Measurements from ENCODE around the gene ATP1B1. TPM values are rescaled to one million over a fixed set of nuclear protein-coding genes. Genes with fewer than 3 reads are reported as not detected.

The ATP1B1 gene
- total RNA-seq, 2 experiments from 2014 or later, result 12.2 to 13.3 TPM

GRCh38 chr1:169103002-169103401 lies 3.5 kb upstream of the ATP1B1 start:
- POLR2A ChIA-PET, result interaction anchor here (0.6 kb wide), 1 partner anchor 927 kb away, joined by 3 read pairs; no protein-coding TSS in a partner anchor
- peaks cover 2% of the 10 kb centered on the region for H3K36me3 Mint-ChIP-seq
- ATAC-seq (ENCODE audit: low read depth) (no peak), DNase-seq (no peak)
- H3K9me3 Mint-ChIP-seq, result no peaks in the 10 kb centered on the region
- no peak overlapping the region for H3K27ac Mint-ChIP-seq
- H3K4me3 Mint-ChIP-seq, result no peak overlapping the region
- no peaks in the 10 kb centered on the region for H3K27me3 Mint-ChIP-seq
- peaks cover 11% of the 10 kb centered on the region for H3K4me1 Mint-ChIP-seq

DNA sequence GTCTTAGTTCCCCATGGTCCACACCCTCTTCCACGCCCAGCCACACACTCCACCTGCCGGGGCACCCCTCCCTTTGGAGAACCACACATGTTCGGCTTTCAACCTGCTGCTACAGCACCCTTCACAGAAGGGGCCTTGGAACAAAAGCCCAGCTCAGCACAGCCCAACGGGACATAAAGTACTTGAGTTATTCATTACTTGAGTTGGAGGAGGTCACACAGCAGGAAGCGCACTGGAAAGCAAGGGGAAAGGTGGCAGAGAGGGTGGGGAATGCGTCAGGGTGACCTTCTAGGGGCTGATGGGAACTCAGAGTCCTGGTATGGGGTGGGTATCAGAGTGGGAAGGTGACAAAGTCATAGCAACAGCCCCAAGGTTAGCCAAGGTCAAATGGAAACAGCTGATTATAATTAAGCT lies 3.0 kb upstream of the ATP1B1 start:
- DNase-seq (no peak), ATAC-seq (ENCODE audit: low read depth) (no peak)
- peaks cover 2% of the 10 kb centered on the region for H3K36me3 Mint-ChIP-seq
- peaks cover 15% of the 10 kb centered on the region for H3K4me1 Mint-ChIP-seq
- H3K27ac Mint-ChIP-seq, result no peak overlapping the region
- H3K4me3 Mint-ChIP-seq, result no peak overlapping the region
- POLR2A ChIA-PET, result interaction anchor here (0.6 kb wide), 1 partner anchor 927 kb away, joined by 3 read pairs; no protein-coding TSS in a partner anchor
- no peaks in the 10 kb centered on the region for H3K9me3 Mint-ChIP-seq
- H3K27me3 Mint-ChIP-seq, result no peaks in the 10 kb centered on the region

DNA sequence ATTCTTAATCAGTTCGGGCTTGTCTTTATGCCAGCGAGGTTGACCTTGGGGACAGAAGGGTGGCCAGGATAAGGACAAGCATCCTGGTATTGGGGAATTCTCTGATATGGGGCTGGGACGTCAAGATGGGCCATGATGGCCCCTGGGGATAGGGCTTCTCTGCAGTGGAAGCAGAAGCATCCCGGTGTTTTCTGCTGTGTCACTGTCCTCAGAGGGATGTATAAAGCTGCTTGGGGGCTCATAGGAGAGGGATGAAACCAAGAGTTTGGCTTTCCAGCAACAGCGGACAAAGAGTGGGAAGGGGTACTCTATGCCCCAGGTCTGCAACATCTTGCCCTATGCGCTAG lies 1.4 kb upstream of the ATP1B1 start:
- Mint-ChIP-seq H3K9me3 (no peaks in the 10 kb centered on the region), H3K4me1 (peaks cover 29% of the 10 kb centered on the region), H3K4me3 (peak overlapping the region; percentile 73), H3K36me3 (peaks cover 2% of the 10 kb centered on the region), H3K27me3 (no peaks in the 10 kb centered on the region), H3K27ac (no peak overlapping the region)
- DNase-seq (no peak), ATAC-seq (ENCODE audit: low read depth) (no peak)
- POLR2A ChIA-PET, result no interaction called here

- H3K27me3 Mint-ChIP-seq, result no peaks in the 10 kb centered on the region
- POLR2A ChIA-PET, result interaction anchor here (0.5 to 1.5 kb wide), 4 partner anchors 15 to 666 kb away, joined by 3 to 5 read pairs (median 5); no protein-coding TSS in a partner anchor
- peak overlapping the region; percentile 73 for H3K4me3 Mint-ChIP-seq
- H3K4me1 Mint-ChIP-seq, result peaks cover 34% of the 10 kb centered on the region
- DNase-seq (no peak), ATAC-seq (ENCODE audit: low read depth) (peak; percentile 11)
- H3K36me3 Mint-ChIP-seq, result peaks cover 2% of the 10 kb centered on the region
- H3K27ac Mint-ChIP-seq, result no peak overlapping the region
- H3K9me3 Mint-ChIP-seq, result no peaks in the 10 kb centered on the region
These were observed 926 bp upstream of the ATP1B1 start for GRCh38 chr1:169105434-169106094.

DNA sequence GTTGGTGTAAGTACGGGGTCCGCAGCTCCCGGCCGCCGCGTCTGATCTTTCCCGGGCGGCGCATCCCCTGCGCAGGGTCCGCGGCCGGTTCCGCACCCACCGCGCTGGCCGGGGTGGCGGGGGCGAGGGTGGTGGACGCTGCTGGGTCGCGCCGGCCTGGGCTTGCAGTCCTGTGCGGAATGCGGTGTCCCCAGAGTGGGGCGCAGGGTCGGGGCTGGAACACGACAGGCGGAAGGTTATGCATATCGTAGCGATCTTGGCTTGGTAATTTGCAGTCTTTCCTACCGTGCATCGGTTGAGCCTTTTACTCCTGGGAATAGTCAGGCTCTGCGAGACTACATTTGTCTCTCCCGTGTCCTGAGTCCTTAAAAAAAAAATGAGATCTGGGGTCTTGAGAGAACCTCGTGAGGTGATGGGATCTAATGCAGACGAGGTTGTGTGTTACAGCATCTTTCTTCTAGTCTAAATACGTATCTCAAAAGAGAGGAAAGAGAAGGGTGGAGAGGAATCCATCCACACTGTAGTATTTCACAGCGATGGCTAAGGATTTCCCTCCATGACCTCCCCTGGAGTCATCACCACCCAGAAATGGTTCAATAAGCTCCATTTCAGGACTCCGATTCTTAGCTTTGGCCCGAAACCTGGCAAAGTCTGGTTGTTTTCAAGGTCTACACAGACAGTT lies 572 bp downstream of the ATP1B1 start:
- ATAC-seq (ENCODE audit: low read depth), result no peak
- peaks cover 34% of the 10 kb centered on the region for H3K4me1 Mint-ChIP-seq
- peaks cover 8% of the 10 kb centered on the region for H3K36me3 Mint-ChIP-seq
- H3K27ac Mint-ChIP-seq, result peak overlapping the region; percentile 36
- POLR2A ChIA-PET, result interaction anchor here (0.7 to 1.5 kb wide), 2 partner anchors 62 to 668 kb away, joined by 3 to 5 read pairs; no protein-coding TSS in a partner anchor
- no peaks in the 10 kb centered on the region for H3K9me3 Mint-ChIP-seq
- no peaks in the 10 kb centered on the region for H3K27me3 Mint-ChIP-seq
- no peak for DNase-seq
- H3K4me3 Mint-ChIP-seq, result peak overlapping the region; percentile 89

GRCh38 chr1:169107603-169108208 lies 1.2 kb downstream of the ATP1B1 start:
- H3K4me1 Mint-ChIP-seq, result peaks cover 34% of the 10 kb centered on the region
- H3K9me3 Mint-ChIP-seq, result no peaks in the 10 kb centered on the region
- no peaks in the 10 kb centered on the region for H3K27me3 Mint-ChIP-seq
- peaks cover 15% of the 10 kb centered on the region for H3K36me3 Mint-ChIP-seq
- POLR2A ChIA-PET, result interaction anchor here (1.0 kb wide), 1 partner anchor 260 kb away, joined by 4 read pairs; the partner anchor contains the start of genes BLZF1 and NME7
- ATAC-seq (ENCODE audit: low read depth) (no peak), DNase-seq (no peak)
- H3K27ac Mint-ChIP-seq, result peak overlapping the region; percentile 36
- H3K4me3 Mint-ChIP-seq, result peak overlapping the region; percentile 89

- H3K9me3 Mint-ChIP-seq, result no peaks in the 10 kb centered on the region
- POLR2A ChIA-PET, result interaction anchor here (1.0 kb wide), 1 partner anchor 260 kb away, joined by 4 read pairs; the partner anchor contains the start of genes BLZF1 and NME7
- ATAC-seq (ENCODE audit: low read depth) (no peak), DNase-seq (no peak)
- peaks cover 34% of the 10 kb centered on the region for H3K4me1 Mint-ChIP-seq
- peak overlapping the region; percentile 89 for H3K4me3 Mint-ChIP-seq
- H3K27ac Mint-ChIP-seq, result no peak overlapping the region
- no peaks in the 10 kb centered on the region for H3K27me3 Mint-ChIP-seq
- peaks cover 17% of the 10 kb centered on the region for H3K36me3 Mint-ChIP-seq
These were observed 1.7 kb downstream of the ATP1B1 start for GRCh38 chr1:169108223-169108622.

- DNase-seq (no peak), ATAC-seq (ENCODE audit: low read depth) (no peak)
- Mint-ChIP-seq H3K4me1 (peaks cover 34% of the 10 kb centered on the region), H3K4me3 (peak overlapping the region; percentile 89), H3K9me3 (no peaks in the 10 kb centered on the region), H3K27ac (no peak overlapping the region), H3K36me3 (peaks cover 22% of the 10 kb centered on the region), H3K27me3 (no peaks in the 10 kb centered on the region)
- POLR2A ChIA-PET, result interaction anchor here (0.7 kb wide), 1 partner anchor 608 kb away, joined by 3 read pairs; no protein-coding TSS in a partner anchor
These were observed 2.5 kb downstream of the ATP1B1 start for GRCh38 chr1:169108863-169109560.

DNA sequence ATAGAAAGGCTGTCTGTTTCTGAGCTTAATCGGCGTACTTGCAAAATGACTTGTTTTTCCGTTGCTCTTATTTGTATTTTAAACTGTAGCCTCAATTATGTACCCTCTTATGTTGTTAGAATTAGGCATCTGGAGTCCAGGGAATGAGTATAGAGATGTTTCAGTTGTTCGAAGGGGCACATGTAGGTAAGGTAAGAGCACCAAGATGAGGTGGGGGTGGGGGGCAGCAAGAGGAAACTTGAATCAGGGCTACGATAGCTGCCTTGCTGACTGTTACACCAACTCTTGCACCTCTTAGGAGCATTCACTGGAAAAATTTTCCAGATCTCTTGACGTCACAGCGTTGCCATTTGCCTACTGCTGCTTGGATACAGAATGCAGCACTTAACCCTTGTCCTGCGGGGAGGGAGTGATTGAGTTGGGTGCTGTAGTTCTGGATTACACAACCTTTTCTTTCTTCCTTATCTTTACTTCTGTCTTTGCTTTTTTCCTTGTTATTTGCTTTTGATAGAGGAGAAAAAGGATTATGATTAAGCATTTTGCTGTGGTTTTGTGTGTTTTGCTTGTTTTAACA lies 3.2 kb downstream of the ATP1B1 start:
- Mint-ChIP-seq H3K36me3 (peaks cover 26% of the 10 kb centered on the region), H3K27me3 (no peaks in the 10 kb centered on the region), H3K4me1 (peaks cover 33% of the 10 kb centered on the region), H3K27ac (no peak overlapping the region), H3K9me3 (no peaks in the 10 kb centered on the region), H3K4me3 (peak overlapping the region; percentile 49)
- DNase-seq, result no peak
- ATAC-seq (ENCODE audit: low read depth), result no peak
- POLR2A ChIA-PET, result interaction anchor here (0.7 to 1.5 kb wide), 2 partner anchors 10 to 609 kb away, joined by 3 to 4 read pairs; no protein-coding TSS in a partner anchor

- ATAC-seq (ENCODE audit: low read depth), result no peak
- Mint-ChIP-seq H3K4me3 (peak overlapping the region; percentile 14), H3K4me1 (peaks cover 31% of the 10 kb centered on the region), H3K27me3 (no peaks in the 10 kb centered on the region), H3K36me3 (peaks cover 27% of the 10 kb centered on the region), H3K27ac (no peak overlapping the region), H3K9me3 (no peaks in the 10 kb centered on the region)
- POLR2A ChIA-PET, result interaction anchor here (0.6 to 1.5 kb wide), 2 partner anchors 9 to 236 kb away, joined by 3 to 4 read pairs; no protein-coding TSS in a partner anchor
- DNase-seq, result no peak
These were observed 3.7 kb downstream of the ATP1B1 start for GRCh38 chr1:169110236-169110635.

DNA sequence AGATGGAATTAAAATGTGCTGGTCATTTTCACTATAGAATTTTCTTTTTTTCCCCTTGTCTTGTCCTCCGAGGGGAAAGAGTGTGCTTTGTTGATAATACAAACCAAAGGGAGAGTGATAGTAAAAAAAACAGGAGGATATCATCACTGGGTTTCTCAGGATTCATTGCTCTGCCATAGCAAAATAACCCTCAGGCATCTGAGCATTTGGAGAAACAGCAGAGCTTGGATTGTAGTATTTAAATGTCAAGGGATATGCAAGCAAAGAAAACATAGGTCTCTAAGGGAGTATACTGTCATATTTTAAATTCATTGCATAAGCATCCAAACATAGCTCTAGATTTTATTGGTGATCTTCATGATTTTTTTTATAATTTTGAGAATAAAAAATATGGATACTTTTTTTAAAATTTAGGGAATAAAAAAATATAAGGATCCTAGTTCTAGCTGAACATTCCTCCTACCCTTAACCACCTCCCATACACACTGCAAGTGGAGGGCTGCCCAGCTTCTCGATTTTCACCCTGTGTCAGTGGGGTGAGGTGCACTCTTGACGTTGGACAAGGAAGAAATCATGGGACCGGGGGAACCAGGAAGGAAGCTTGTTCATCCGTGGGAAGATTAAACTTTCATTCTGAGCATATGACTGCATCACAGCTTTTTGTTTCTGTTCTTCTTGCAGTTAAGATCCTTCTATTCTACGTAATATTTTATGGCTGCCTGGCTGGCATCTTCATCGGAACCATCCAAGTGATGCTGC lies 4.4 kb downstream of the ATP1B1 start:
- H3K4me1 Mint-ChIP-seq, result peaks cover 31% of the 10 kb centered on the region
- H3K27me3 Mint-ChIP-seq, result no peaks in the 10 kb centered on the region
- DNase-seq (no peak), ATAC-seq (ENCODE audit: low read depth) (no peak)
- POLR2A ChIA-PET, result interaction anchor here (0.6 to 1.5 kb wide), 2 partner anchors 8 to 236 kb away, joined by 3 to 4 read pairs; no protein-coding TSS in a partner anchor
- peaks cover 28% of the 10 kb centered on the region for H3K36me3 Mint-ChIP-seq
- H3K9me3 Mint-ChIP-seq, result no peaks in the 10 kb centered on the region
- H3K27ac Mint-ChIP-seq, result no peak overlapping the region
- no peak overlapping the region for H3K4me3 Mint-ChIP-seq

GRCh38 chr1:169111472-169111871 lies 5.0 kb downstream of the ATP1B1 start:
- Mint-ChIP-seq H3K4me1 (peaks cover 35% of the 10 kb centered on the region), H3K4me3 (no peak overlapping the region), H3K27me3 (no peaks in the 10 kb centered on the region), H3K27ac (no peak overlapping the region), H3K9me3 (no peaks in the 10 kb centered on the region), H3K36me3 (peaks cover 33% of the 10 kb centered on the region)
- POLR2A ChIA-PET, result no interaction called here
- ATAC-seq (ENCODE audit: low read depth) (no peak), DNase-seq (no peak)
